ENCODE data around the gene C5AR2. TPM values are rescaled to one million over a fixed set of nuclear protein-coding genes. Genes with fewer than 3 reads are reported as not detected.
"Not testable (repeated sequence)": the region's sequence is repeated elsewhere in the genome, so short reads cannot be mapped to it uniquely, and the experiment has no call there.

Gene C5AR2
- total RNA-seq, 1 donor from 2014 or later, result 18.3 TPM

DNA sequence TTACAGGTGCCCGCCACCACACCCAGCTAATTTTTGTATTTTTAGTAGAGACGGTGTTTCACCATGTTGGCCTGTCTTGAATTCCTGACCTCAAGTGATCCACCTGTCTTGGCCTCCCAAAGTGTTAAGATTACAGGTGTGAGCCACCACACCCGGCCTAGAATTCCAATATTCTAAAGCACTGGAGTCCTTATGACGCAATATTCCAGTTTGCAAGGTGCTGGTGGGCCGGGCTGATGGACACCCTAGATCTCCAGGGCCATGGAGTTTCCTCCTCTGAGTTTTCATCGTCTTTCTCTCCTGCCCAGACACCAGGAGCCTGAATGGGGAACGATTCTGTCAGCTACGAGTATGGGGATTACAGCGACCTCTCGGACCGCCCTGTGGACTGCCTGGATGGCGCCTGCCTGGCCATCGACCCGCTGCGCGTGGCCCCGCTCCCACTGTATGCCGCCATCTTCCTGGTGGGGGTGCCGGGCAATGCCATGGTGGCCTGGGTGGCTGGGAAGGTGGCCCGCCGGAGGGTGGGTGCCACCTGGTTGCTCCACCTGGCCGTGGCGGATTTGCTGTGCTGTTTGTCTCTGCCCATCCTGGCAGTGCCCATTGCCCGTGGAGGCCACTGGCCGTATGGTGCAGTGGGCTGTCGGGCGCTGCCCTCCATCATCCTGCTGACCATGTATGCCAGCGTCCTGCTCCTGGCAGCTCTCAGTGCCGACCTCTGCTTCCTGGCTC is 8.7 kb downstream of the C5AR2 start:
- TF ChIP-seq, protein P1, sequence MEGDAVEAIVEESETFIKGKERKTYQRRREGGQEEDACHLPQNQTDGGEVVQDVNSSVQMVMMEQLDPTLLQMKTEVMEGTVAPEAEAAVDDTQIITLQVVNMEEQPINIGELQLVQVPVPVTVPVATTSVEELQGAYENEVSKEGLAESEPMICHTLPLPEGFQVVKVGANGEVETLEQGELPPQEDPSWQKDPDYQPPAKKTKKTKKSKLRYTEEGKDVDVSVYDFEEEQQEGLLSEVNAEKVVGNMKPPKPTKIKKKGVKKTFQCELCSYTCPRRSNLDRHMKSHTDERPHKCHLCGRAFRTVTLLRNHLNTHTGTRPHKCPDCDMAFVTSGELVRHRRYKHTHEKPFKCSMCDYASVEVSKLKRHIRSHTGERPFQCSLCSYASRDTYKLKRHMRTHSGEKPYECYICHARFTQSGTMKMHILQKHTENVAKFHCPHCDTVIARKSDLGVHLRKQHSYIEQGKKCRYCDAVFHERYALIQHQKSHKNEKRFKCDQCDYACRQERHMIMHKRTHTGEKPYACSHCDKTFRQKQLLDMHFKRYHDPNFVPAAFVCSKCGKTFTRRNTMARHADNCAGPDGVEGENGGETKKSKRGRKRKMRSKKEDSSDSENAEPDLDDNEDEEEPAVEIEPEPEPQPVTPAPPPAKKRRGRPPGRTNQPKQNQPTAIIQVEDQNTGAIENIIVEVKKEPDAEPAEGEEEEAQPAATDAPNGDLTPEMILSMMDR (IDR thresholded peaks at IDR 0.05), result no peak
- Histone ChIP-seq H3K4me3 (no peak overlapping the region), H3K27me3 (no peaks in the 10 kb centered on the region), H3K9me3 (no peaks in the 10 kb centered on the region), H3K27ac (no peak overlapping the region), H3K36me3 (no peaks in the 10 kb centered on the region), H3K4me1 (no peaks in the 10 kb centered on the region)
- intact Hi-C loops (cut with DNase I), result no loop called here
- no peak for DNase-seq (ENCODE audit: low spot score in 2 of 2)

- TF ChIP-seq, protein P1 (IDR thresholded peaks at IDR 0.05), result no peak
Observed at GRCh38 chr19:47341734-47342133, 9.8 kb downstream of the C5AR2 start.

GRCh38 chr19:47343194-47343802 is 11.3 kb downstream of the C5AR2 start:
- H3K4me1 ChIP-seq, result no peaks in the 10 kb centered on the region
- H3K27me3 ChIP-seq, result no peaks in the 10 kb centered on the region
- no peak for DNase-seq (ENCODE audit: low spot score in 2 of 2)
- H3K27ac ChIP-seq, result no peak overlapping the region
- H3K36me3 ChIP-seq, result no peaks in the 10 kb centered on the region
- H3K9me3 ChIP-seq, result no peaks in the 10 kb centered on the region
- no peak overlapping the region for H3K4me3 ChIP-seq
- TF ChIP-seq, protein P1 (IDR thresholded peaks at IDR 0.05), result no peak
- intact Hi-C loops (cut with DNase I), result no loop called here

More at GRCh38 chr19:47341734-47342133, 9.8 kb downstream of the C5AR2 start:
- no peaks in the 10 kb centered on the region for H3K27me3 ChIP-seq
- no peaks in the 10 kb centered on the region for H3K9me3 ChIP-seq
- no peaks in the 10 kb centered on the region for H3K36me3 ChIP-seq
- intact Hi-C loops (cut with DNase I), result no loop called here
- DNase-seq (ENCODE audit: low spot score in 2 of 2), result no peak
- no peak overlapping the region for H3K4me3 ChIP-seq
- H3K27ac ChIP-seq, result no peak overlapping the region
- H3K4me1 ChIP-seq, result no peaks in the 10 kb centered on the region

GRCh38 chr19:47344425-47344824 is 12.4 kb downstream of the C5AR2 start:
- intact Hi-C loops (cut with DNase I), result no loop called here
- no peaks in the 10 kb centered on the region for H3K36me3 ChIP-seq
- H3K27me3 ChIP-seq, result no peaks in the 10 kb centered on the region
- H3K4me3 ChIP-seq, result no peak overlapping the region
- no peak for DNase-seq (ENCODE audit: low spot score in 2 of 2)
- TF ChIP-seq, protein P1 (IDR thresholded peaks at IDR 0.05), result no peak
- peaks cover 0 to 3% of the 10 kb centered on the region in 2 donors for H3K4me1 ChIP-seq
- H3K27ac ChIP-seq, result no peak overlapping the region
- no peaks in the 10 kb centered on the region for H3K9me3 ChIP-seq

GRCh38 chr19:47346024-47346423 is 14.0 kb downstream of the C5AR2 start:
- DNase-seq (ENCODE audit: low spot score in 2 of 2); H3K27me3 ChIP-seq; intact Hi-C loops (cut with DNase I); H3K4me3 ChIP-seq; H3K27ac ChIP-seq; H3K9me3 ChIP-seq; H3K36me3 ChIP-seq: not testable (repeated sequence)
- peaks cover 0 to 12% of the 10 kb centered on the region in 2 donors for H3K4me1 ChIP-seq

Measured in ascending aorta (tissue), 2 donors.